Measurements from ENCODE around the gene DNPEP.
"Not testable (repeated sequence)": the region's sequence is repeated elsewhere in the genome, so short reads cannot be mapped to it uniquely, and the experiment has no call there.

The DNPEP gene

GRCh38 chr2:219419012-219419324 lies 31.3 kb upstream of the DNPEP start:
- no peak for DNase-seq

DNA sequence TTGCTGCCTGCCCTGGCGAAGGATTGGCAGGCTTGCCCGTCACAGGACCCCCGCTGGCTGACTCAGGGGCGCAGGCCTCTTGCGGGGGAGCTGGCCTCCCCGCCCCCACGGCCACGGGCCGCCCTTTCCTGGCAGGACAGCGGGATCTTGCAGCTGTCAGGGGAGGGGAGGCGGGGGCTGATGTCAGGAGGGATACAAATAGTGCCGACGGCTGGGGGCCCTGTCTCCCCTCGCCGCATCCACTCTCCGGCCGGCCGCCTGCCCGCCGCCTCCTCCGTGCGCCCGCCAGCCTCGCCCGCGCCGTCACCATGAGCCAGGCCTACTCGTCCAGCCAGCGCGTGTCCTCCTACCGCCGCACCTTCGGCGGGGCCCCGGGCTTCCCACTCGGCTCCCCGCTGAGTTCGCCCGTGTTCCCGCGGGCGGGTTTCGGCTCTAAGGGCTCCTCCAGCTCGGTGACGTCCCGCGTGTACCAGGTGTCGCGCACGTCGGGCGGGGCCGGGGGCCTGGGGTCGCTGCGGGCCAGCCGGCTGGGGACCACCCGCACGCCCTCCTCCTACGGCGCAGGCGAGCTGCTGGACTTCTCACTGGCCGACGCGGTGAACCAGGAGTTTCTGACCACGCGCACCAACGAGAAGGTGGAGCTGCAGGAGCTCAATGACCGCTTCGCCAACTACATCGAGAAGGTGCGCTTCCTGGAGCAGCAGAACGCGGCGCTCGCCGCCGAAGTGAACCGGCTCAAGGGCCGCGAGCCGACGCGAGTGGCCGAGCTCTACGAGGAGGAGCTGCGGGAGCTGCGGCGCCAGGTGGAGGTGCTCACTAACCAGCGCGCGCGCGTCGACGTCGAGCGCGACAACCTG lies 30.7 kb upstream of the DNPEP start, which contains the start of gene DES:
TSS of gene DES (plus strand) at position 223 of the 857 bp plus-strand sequence. CDS start at position 309, 86 bp downstream.
- DNase-seq, result no peak

DNA sequence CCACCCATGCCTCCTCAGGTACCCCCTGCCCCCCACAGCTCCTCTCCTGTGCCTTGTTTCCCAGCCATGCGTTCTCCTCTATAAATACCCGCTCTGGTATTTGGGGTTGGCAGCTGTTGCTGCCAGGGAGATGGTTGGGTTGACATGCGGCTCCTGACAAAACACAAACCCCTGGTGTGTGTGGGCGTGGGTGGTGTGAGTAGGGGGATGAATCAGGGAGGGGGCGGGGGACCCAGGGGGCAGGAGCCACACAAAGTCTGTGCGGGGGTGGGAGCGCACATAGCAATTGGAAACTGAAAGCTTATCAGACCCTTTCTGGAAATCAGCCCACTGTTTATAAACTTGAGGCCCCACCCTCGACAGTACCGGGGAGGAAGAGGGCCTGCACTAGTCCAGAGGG lies 29.7 kb upstream of the DNPEP start:
- DNase-seq, result no peak

DNA sequence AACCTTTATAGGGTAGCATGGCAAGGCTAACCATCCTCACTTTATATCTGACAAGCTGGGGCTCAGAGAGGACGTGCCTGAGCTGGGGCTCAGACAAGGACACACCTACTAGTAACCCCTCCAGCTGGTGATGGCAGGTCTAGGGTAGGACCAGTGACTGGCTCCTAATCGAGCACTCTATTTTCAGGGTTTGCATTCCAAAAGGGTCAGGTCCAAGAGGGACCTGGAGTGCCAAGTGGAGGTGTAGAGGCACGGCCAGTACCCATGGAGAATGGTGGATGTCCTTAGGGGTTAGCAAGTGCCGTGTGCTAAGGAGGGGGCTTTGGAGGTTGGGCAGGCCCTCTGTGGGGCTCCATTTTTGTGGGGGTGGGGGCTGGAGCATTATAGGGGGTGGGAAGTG lies 29.2 kb upstream of the DNPEP start:
- DNase-seq, result no peak

DNA sequence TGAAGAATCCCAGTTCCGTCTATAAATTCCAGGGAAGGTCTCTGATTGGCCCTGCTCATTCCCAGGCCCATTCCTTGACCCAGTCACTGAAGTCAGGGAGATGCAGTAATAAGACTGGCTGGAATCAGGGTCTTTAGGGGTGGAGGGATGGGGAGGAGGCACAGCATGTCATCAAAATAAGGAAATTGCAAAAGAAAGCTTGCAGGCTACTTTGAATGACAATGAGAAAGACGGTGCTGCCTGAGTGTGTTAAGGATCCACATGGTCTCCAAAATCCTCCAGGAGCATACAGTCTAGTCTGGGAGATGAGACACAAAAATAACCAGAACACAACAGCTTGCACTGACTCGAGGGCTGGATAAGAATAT lies 28.5 kb upstream of the DNPEP start:
- no peak for DNase-seq

DNA sequence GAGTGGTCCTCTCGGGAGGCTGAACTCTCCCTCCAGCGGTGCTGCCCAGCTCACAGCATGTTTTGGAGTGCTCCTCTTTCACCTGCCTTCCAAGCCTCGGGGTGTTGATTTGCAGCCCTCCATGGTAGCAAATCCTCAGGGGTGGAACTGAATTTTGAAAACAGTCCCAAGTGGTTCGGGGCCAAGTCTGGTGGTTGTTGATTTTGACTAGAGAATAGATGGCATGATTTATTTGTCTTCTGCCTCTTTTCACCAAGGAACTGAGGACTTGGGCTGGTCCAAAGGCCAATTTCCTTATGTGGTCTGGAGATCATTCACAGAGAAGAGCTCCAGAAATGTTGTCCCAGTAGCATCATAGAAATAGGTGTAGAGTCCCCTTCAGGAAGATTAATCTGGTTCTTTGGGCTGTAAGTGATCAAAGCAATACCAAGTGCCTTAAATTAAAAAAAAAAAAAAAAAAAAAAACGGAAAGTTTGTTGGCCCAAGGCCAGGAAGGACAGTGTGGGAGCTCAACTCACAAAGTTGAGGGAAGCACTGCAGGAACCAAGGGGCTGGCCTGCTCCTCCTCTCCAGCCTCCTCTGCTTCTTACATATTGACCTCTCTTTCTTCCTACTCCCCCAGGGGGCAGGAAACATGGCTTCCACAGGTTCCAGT lies 28.0 kb upstream of the DNPEP start:
- no peak for DNase-seq

DNA sequence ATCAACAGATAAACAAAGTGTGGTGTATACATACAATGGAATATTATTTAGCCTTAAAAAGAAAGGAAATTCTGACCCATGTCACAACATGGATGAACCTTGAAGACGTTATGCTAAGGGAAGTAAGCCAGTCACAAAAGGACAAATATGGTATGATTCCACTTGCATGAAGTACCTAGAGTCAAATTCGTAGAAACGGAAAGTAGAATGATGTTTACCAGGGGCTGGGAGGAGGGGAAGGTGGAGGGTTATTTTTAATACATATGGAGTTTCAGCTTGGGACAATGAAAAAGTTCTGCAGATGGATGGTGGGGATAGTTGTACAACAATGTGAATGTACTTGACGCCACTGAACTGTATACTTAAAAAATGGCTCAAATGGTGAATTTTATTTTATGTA lies 27.1 kb upstream of the DNPEP start:
- no peak for DNase-seq

DNA sequence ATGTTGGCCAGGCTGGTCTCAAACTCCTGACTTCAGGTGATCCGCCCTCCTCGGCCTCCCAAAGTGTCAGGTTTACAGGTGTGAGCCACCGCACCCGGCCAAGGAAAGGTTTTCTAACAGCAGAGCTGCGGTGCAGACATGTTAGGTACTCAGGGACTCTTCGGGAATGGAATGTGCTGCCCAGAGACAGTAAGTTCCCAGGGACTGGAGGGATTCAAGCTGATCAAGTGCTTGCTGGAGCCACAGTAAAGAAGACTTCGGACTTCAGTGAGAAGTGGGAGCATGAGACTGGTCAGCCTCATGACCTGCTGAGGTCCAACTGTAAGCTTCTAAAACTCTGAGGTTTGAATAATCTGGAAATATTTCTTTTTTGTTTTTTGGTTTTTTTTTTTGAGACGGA lies 22.7 kb upstream of the DNPEP start:
- no peak for DNase-seq

GRCh38 chr2:219409619-219410018 lies 21.9 kb upstream of the DNPEP start:
- DNase-seq, result no peak

- DNase-seq, result no peak
Measured at GRCh38 chr2:219408631-219409030, 20.9 kb upstream of the DNPEP start.

GRCh38 chr2:219408204-219408603 lies 20.5 kb upstream of the DNPEP start:
- DNase-seq, result no peak

- not testable (repeated sequence) for DNase-seq
Measured at GRCh38 chr2:219407343-219407742, 19.6 kb upstream of the DNPEP start.

DNA sequence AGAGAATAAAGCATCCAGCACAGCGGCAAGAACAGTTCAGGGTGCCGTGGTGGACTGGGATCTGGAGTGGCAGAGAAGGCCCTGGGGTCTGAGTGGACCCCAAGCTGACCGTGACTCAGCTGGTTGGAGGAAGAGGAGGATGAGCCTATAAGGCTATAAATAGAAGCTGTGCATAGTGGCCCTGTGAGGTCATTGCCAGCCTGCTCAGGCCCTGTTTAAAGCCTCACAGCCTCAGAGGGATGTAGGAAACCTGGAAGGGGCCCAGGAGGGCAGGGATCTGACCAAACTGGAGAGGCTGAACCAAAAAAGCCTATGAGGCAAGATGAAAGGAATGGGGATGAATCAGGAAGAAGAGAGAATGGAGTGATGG lies 19.1 kb upstream of the DNPEP start:
- no peak for DNase-seq

- DNase-seq, result no peak
Measured at GRCh38 chr2:219405958-219406860, 18.5 kb upstream of the DNPEP start.

GRCh38 chr2:219405451-219405850 lies 17.7 kb upstream of the DNPEP start:
- no peak for DNase-seq

DNA sequence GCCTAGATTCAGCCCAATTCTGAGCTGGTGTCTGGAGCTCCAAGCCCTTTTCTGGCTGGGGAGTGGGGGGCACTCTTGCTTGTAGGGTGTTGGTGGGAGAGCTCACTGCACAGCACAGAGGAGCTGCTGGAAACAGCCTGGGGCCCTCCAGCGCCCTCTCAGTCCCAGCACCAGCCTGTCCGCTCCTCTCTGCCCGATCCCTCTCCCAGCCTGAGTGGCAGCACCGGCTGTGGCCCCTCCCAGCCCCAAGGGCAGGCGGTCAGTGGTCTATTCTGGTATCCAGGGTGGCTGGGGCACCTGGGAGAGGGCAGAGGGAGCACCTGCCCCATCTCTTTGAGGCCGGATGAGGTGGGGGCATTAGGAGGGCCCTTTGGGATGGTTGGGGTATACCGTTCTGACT lies 17.2 kb upstream of the DNPEP start:
- no peak for DNase-seq

GRCh38 chr2:219404291-219404910 lies 16.7 kb upstream of the DNPEP start:
- no peak for DNase-seq

DNA sequence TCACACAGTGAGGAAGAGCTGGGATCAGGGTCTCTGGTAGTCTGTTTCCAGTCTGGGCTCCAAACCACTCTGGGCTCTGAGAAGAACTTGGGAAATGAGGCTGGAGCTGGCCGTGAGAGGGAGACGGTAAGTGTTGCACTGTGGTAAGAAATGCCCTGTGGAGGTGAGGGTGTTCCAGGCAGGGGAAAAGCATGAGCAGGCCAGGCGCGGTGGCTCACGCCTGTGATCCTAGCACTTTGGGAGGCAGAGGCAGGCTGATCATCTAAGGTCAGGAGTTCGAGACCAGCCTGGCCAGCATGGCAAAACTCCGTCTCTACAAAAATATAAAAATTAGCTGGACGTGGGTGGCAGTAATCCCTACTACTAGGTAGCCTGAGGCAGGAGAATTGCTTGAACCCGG lies 16.1 kb upstream of the DNPEP start:
- no peak for DNase-seq

DNA sequence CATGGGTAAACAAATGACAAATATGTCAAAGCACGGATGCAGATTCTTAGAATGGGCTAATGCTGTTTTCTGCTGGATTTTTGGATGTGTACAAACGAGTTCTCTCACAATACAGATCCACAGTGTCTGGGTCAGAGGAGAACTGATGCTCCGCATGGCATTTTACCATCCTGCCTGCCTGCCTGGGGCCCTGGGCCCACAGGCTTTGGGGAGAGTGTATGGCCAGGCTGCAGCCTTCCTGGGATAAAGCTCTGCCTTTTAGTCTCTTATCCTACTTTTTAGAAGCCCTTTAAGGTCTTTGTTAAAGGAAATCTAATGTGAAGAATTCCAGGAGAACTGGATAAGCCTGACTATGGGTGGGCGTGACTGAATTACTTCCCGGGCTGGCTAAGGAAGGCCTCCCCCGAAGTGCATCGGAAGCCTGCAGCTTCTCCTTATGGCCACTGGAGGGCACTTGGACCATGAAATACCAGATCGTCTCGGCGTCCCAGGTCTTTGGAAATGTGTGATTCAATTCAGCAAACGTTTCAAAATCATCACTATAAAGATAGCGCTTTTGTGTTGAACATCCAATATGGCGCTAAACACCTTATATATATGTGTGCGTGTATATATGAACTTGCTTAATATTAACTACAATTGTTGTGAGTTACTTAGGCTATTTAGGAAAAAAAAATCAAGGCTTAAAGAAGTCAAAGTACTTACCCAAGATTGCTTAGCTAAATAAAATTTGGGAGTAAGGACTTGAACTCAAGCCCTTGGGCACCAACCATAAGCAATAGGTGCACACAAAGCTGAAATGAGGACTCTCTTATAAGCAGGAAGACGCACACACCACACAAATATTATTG lies 15.2 kb upstream of the DNPEP start:
- DNase-seq, result peak; percentile 73

- DNase-seq, result no peak
Measured at GRCh38 chr2:219401606-219402005, 13.9 kb upstream of the DNPEP start.

- no peak for DNase-seq
Measured at GRCh38 chr2:219400562-219400961, 12.8 kb upstream of the DNPEP start.
